ENCODE data around the gene FASTKD1.

FASTKD1 gene

GRCh38 chr2:169507698-169508097, 66.0 kb downstream of the FASTKD1 start:
- no peak for DNase-seq (ENCODE audit: low read depth in 2 of 2)

GRCh38 chr2:169504651-169505050, 69.0 kb downstream of the FASTKD1 start:
- DNase-seq (ENCODE audit: low read depth in 2 of 2): no peak

- no peak for DNase-seq (ENCODE audit: low read depth in 2 of 2)
These were observed 78.2 kb downstream of the FASTKD1 start for GRCh38 chr2:169495310-169495928.

GRCh38 chr2:169493360-169493759, 80.3 kb downstream of the FASTKD1 start:
- DNase-seq (ENCODE audit: low read depth in 2 of 2): no peak

GRCh38 chr2:169491378-169491777, 82.3 kb downstream of the FASTKD1 start:
- no peak for DNase-seq (ENCODE audit: low read depth in 2 of 2)

GRCh38 chr2:169490834-169491233, 82.8 kb downstream of the FASTKD1 start:
- no peak for DNase-seq (ENCODE audit: low read depth in 2 of 2)

GRCh38 chr2:169486487-169486886, 87.2 kb downstream of the FASTKD1 start:
- DNase-seq (ENCODE audit: low read depth in 2 of 2): no peak

GRCh38 chr2:169485650-169486138, 88.0 kb downstream of the FASTKD1 start:
- DNase-seq (ENCODE audit: low read depth in 2 of 2): no peak

- DNase-seq (ENCODE audit: low read depth in 2 of 2): no peak
These were observed 93.6 kb downstream of the FASTKD1 start for GRCh38 chr2:169480079-169480465.

Data from stimulated activated CD4-positive, alpha-beta T cell treated with anti-CD3 and anti-CD28 coated beads, Interleukin-12 subunit alpha, Interleukin-12 subunit beta, amount 100 ng/mL, for 24 hours (primary cell).